K562 (cell line): Measurements from ENCODE around the gene PALLD. TPM values are rescaled to one million over a fixed set of nuclear protein-coding genes. Genes with fewer than 3 reads are reported as not detected.

ENCODE experiments used
- ATAC-seq: fragments of 200-7000 bp; cut with Tn5 transposase; 3 replicates; pipeline ENCODE4 v1.9.1; 2020; ENCODE audit warnings: moderate library complexity
- BruUV-seq: library from RNA; stranded (reverse); fragments of 400-500 nt; replicated peaks from 2 replicates; lab custom pipeline; 2021; lab: Mats Ljungman, UMichigan
- CTCF ChIA-PET: fragments of 300-600 bp; formaldehyde crosslinking; extraction: SDS; loops from one replicate; lab custom pipeline; 2021; ENCODE audit warnings: low intra/inter-chr PET ratio; lab: Yijun Ruan, JAX
- POLR2A ChIA-PET: fragments of 300-600, 350-650 bp; sonication (Branson Sonifier 250); formaldehyde crosslinking; extraction: SDS; loops from one replicate; lab custom pipeline; 2021; ENCODE audit warnings: antibody characterized with exemption, inconsistent platforms; lab: Yijun Ruan, JAX
- DNase-seq, 4 experiments: peaks; one replicate each; pipeline versions ENCODE4 v3.0.0 to v3.0.0-alpha.2; 2011 to 2018; ENCODE audit warnings: low spot score in 3 of 4, mixed read lengths in 3 of 4; ENCODE audit errors: extremely low read depth in 1 of 4
- FAIRE-seq: peaks from 2 replicates; lab custom pipeline; 2011; peaks lifted over from hg19 to GRCh38; lab: Jason Lieb, UNC
- H2AFZ ChIP-seq: 2 replicates; pipeline ENCODE4 v1.6.0; 2011; ENCODE audit warnings: low read depth, low read length, control low read depth, inconsistent platforms
- H3K27ac ChIP-seq: fragments of 200-600 bp; 3 replicates; pipeline ENCODE4 v1.8.0; 2011; ENCODE audit warnings: low read depth, mild to moderate bottlenecking, control low read depth, inconsistent platforms, low read length, moderate library complexity, mixed read lengths; ENCODE audit errors: extremely low read depth
- H3K27me3 ChIP-seq, 2 experiments: fragments of 300-600 bp in 1 of 2; 2 replicates in 1 of 2; 3 replicates in 1 of 2; pipeline versions ENCODE4 v1.6.0 to v1.8.0; 2011; ENCODE audit warnings: inconsistent platforms in 2 of 2, low read length in 2 of 2, mild to moderate bottlenecking in 1 of 2, mixed read lengths in 1 of 2, moderate library complexity in 1 of 2; ENCODE audit not compliant: control insufficient read depth in 2 of 2, insufficient read depth in 2 of 2
- H3K36me3 ChIP-seq: fragments of 300-600 bp; 3 replicates; pipeline ENCODE4 v1.8.0; 2011; ENCODE audit warnings: mild to moderate bottlenecking, low read length, inconsistent platforms; ENCODE audit not compliant: control insufficient read depth, insufficient read depth
- H3K4me1 ChIP-seq, 2 experiments: fragments of 200-600 bp in 1 of 2; replicated peaks in 1 of 2; 2 replicates in 1 of 2; 3 replicates in 1 of 2; pipeline versions ENCODE4 v1.5.1 to v1.8.0; 2011; ENCODE audit warnings: inconsistent platforms in 2 of 2, low read length in 2 of 2, mild to moderate bottlenecking in 1 of 2, mixed read lengths in 1 of 2, moderate library complexity in 1 of 2; ENCODE audit not compliant: control insufficient read depth in 2 of 2, insufficient read depth in 2 of 2
- H3K4me2 ChIP-seq: 2 replicates; pipeline ENCODE4 v1.6.1; 2011; ENCODE audit warnings: low read length, control low read depth, inconsistent platforms, mixed read lengths; ENCODE audit not compliant: insufficient read depth
- H3K4me3 ChIP-seq: fragments of 200-600 bp; sonication (generic), shearing (Covaris generic); 2 replicates; pipeline ENCODE4 v1.5.1; 2016; ENCODE audit warnings: control low read depth, inconsistent platforms
- H3K79me2 ChIP-seq: fragments of 200-600 bp; 3 replicates; pipeline ENCODE4 v1.8.0; 2011; ENCODE audit warnings: low read length, inconsistent platforms; ENCODE audit not compliant: control insufficient read depth, insufficient read depth
- H3K9ac ChIP-seq, 2 experiments: 2 replicates each; pipeline versions ENCODE4 v1.6.0 to v1.6.1; 2011; ENCODE audit warnings: low read depth in 2 of 2, low read length in 2 of 2, control low read depth in 1 of 2, inconsistent platforms in 1 of 2, mild to moderate bottlenecking in 1 of 2, mixed read lengths in 1 of 2; ENCODE audit not compliant: insufficient read depth in 1 of 2
- H3K9me1 ChIP-seq: one replicate; pipeline ENCODE4 v1.6.0; 2011; ENCODE audit warnings: inconsistent platforms, mild to moderate bottlenecking, low read length, moderate library complexity; ENCODE audit not compliant: control insufficient read depth, insufficient read depth
- H3K9me3 ChIP-seq: replicated peaks from 2 replicates; pipeline ENCODE4 v1.5.1; 2011; ENCODE audit warnings: low read depth, low read length, inconsistent platforms; ENCODE audit not compliant: control insufficient read depth, insufficient read depth
- H4K20me1 ChIP-seq: replicated peaks from 2 replicates; pipeline ENCODE4 v1.6.1; 2011; ENCODE audit warnings: low read length, inconsistent platforms, mixed read lengths; ENCODE audit not compliant: control insufficient read depth, insufficient read depth
- NFYB ChIP-seq: IDR thresholded peaks from 2 replicates; pipeline ENCODE4 v1.6.1; 2011; ENCODE audit warnings: mild to moderate bottlenecking, moderate library complexity; ENCODE audit not compliant: insufficient read length; ENCODE audit errors: extremely low read depth
- PPARD ChIP-seq: fragments of 250-450 bp; sonication (Bioruptor Pico); IDR thresholded peaks from 2 replicates; pipeline ENCODE4 v1.8.0; 2022; ENCODE audit warnings: inconsistent platforms, mild to moderate bottlenecking, moderate library complexity
- WGBS: fragments of 100-300 bp; shearing (Covaris generic); methylation state at CpG from one replicate; pipeline ENCODE4 v1.1.6; 2016; ENCODE audit warnings: low coverage, mixed read lengths; ENCODE audit not compliant: insufficient coverage; ENCODE audit errors: missing lambda C conversion rate; 5-methylcytosine and 5-hydroxymethylcytosine counted together
- in situ Hi-C: fragments of 300-500 bp; cut with MboI; formaldehyde crosslinking; loops from 4 replicates; pipeline ENCODE4 v1.15.0; 2018; ENCODE audit warnings: inconsistent platforms, mixed read lengths
- intact Hi-C: fragments of 100-400 bp; cut with micrococcal nuclease; formaldehyde crosslinking; loops from 2 replicates; pipeline ENCODE4 v1.14.2; 2022
- polyA plus RNA-seq, 8 experiments: library from polyadenylated mRNA; depleted of rRNA in 4 of 8; stranded (reverse) in 5 of 8; unstranded in 3 of 8; fragments of >200 nt; fragmentation: Nextera tagmentation in 2 of 8; fragmentation: Illumina TruSeq in 1 of 8; extraction: Ambion mirVana in 2 of 8; extraction: Trizol in 1 of 8; gene quantifications; 2 replicates each; pipeline versions ENCODE4 v1.2.1 to v1.2.3, GENCODE V29; 2011 to 2014; ENCODE audit warnings: inconsistent platforms in 1 of 8, missing spikeins in 1 of 8
- total RNA-seq, 7 experiments: library from RNA; depleted of rRNA in 6 of 7; stranded (reverse); fragments of >200 nt in 6 of 7; fragmentation: Illumina TruSeq in 2 of 7; extraction: Trizol in 2 of 7; gene quantifications; 2 replicates each; pipeline versions ENCODE4 v1.2.1 to v1.2.3, GENCODE V29; 2011 to 2021; ENCODE audit warnings: low replicate concordance in 1 of 7
- TF ChIP-seq, protein P1 (sequence below), 2 experiments: fragments of 450-650 bp in 1 of 2; sonication (generic) in 1 of 2; formaldehyde crosslinking in 1 of 2; IDR thresholded peaks; 2 replicates each; pipeline versions ENCODE4 v1.7.1 to v1.9.0; 2016 to 2022; ENCODE audit warnings: inconsistent platforms in 1 of 2, mild to moderate bottlenecking in 1 of 2, missing genetic modification reagents in 1 of 2

Gene PALLD
- total and polyA plus RNA-seq, 9 of the 15 experiments (the other 6 are each of a cell fraction or from before 2014, with no cell fraction given), result 0.01 to 0.35 (median 0.06) TPM; not detected in 3

DNA sequence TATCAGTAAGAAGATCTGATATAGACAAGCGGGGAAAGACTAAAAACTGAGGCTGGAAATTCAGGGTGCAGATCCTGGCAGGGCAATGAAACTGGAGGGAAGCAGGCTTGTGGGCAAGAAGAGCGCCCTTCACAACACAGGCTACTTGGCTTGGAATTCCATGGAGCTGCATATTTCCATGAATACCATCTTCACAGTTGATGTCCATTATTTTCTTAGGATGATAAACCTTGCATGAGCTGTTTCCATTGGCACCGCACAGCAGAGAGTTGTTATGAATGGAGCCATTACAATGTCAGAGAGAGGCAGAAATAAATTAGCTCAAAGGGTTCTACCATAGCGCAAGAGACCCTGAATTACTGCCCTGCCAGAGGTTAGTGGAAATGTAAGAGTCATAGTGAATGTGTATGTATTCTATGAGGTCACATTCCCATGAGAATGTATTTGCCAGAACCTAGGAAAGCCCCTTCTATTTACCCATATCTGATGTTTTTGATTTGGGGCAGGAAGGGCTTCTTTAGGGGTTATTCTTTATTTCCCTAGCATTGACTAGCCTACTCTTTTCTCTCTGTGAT is 215.6 kb downstream of the PALLD start:
- H3K4me1 ChIP-seq, result no peaks in the 10 kb centered on the region
- TF ChIP-seq NFYB (no peak), PPARD (no peak)
- TF ChIP-seq, protein P1, sequence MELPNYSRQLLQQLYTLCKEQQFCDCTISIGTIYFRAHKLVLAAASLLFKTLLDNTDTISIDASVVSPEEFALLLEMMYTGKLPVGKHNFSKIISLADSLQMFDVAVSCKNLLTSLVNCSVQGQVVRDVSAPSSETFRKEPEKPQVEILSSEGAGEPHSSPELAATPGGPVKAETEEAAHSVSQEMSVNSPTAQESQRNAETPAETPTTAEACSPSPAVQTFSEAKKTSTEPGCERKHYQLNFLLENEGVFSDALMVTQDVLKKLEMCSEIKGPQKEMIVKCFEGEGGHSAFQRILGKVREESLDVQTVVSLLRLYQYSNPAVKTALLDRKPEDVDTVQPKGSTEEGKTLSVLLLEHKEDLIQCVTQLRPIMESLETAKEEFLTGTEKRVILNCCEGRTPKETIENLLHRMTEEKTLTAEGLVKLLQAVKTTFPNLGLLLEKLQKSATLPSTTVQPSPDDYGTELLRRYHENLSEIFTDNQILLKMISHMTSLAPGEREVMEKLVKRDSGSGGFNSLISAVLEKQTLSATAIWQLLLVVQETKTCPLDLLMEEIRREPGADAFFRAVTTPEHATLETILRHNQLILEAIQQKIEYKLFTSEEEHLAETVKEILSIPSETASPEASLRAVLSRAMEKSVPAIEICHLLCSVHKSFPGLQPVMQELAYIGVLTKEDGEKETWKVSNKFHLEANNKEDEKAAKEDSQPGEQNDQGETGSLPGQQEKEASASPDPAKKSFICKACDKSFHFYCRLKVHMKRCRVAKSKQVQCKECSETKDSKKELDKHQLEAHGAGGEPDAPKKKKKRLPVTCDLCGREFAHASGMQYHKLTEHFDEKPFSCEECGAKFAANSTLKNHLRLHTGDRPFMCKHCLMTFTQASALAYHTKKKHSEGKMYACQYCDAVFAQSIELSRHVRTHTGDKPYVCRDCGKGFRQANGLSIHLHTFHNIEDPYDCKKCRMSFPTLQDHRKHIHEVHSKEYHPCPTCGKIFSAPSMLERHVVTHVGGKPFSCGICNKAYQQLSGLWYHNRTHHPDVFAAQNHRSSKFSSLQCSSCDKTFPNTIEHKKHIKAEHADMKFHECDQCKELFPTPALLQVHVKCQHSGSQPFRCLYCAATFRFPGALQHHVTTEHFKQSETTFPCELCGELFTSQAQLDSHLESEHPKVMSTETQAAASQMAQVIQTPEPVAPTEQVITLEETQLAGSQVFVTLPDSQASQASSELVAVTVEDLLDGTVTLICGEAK (IDR thresholded peaks at IDR 0.05), result no peak
- TF ChIP-seq, protein P1 (CRISPR knock-in tag; IDR thresholded peaks at IDR 0.05), result no peak
- DNase-seq, result no peak
- no peaks in the 10 kb centered on the region for H4K20me1 ChIP-seq
- 0% methylated on average over 4 of the region's 4 CpGs for WGBS
- no TSS peak for BruUV-seq
- no peak overlapping the region for H3K4me3 ChIP-seq
- ChIA-PET POLR2A (no interaction called here), CTCF (no interaction called here)
- H3K27me3 ChIP-seq, result no peaks in the 10 kb centered on the region
- H3K9me3 ChIP-seq, result no peaks in the 10 kb centered on the region
- no peak overlapping the region for H3K4me2 ChIP-seq
- no peak overlapping the region for H2AFZ ChIP-seq
- no peak for FAIRE-seq
- in situ Hi-C loops (no loop called here), intact Hi-C loops (no loop called here)
- H3K36me3 ChIP-seq, result no peaks in the 10 kb centered on the region
- no peak overlapping the region for H3K27ac ChIP-seq
- no peaks in the 10 kb centered on the region for H3K79me2 ChIP-seq
- ATAC-seq, result no peak
- H3K9ac ChIP-seq, result no peak overlapping the region
- H3K9me1 ChIP-seq, result no peaks in the 10 kb centered on the region
